CD8-positive, alpha-beta memory T cell (primary cell): ENCODE results near the gene SYT2. TPM values are rescaled to one million over a fixed set of nuclear protein-coding genes. Genes with fewer than 3 reads are reported as not detected.
"Not testable (repeated sequence)": the region's sequence is repeated elsewhere in the genome, so short reads cannot be mapped to it uniquely, and the experiment has no call there.

ENCODE experiments used
- CTCF ChIA-PET: fragments of 350-600 bp; sonication (Branson Sonifier 250); formaldehyde crosslinking; loops from one replicate; lab custom pipeline; 2021; ENCODE audit warnings: antibody characterized with exemption; lab: Charles Lee
- POLR2A ChIA-PET: fragments of 350-600 bp; sonication (Branson Sonifier 250); formaldehyde crosslinking; loops from one replicate; lab custom pipeline; 2021; ENCODE audit warnings: antibody characterized with exemption; lab: Charles Lee
- DNase-seq, 5 donors: peaks; one replicate each; pipeline versions ENCODE4 v3.0.0 to v3.0.0-alpha.2; 2020 to 2022; ENCODE audit warnings: mixed read lengths in 1 of 5
- H3K27ac ChIP-seq: one replicate; pipeline ENCODE4 v1.7.0; 2013; ENCODE audit warnings: low read depth, mild to moderate bottlenecking, low read length, moderate library complexity
- H3K27me3 ChIP-seq: 2 replicates; pipeline ENCODE4 v1.7.0; 2013; ENCODE audit warnings: low read length, mild to moderate bottlenecking; ENCODE audit not compliant: insufficient read depth, poor library complexity, severe bottlenecking
- H3K36me3 ChIP-seq: 2 replicates; pipeline ENCODE4 v1.7.0; 2013; ENCODE audit warnings: mild to moderate bottlenecking, low read length, moderate library complexity; ENCODE audit not compliant: insufficient read depth
- H3K4me1 ChIP-seq: 2 replicates; pipeline ENCODE4 v1.7.0; 2013; ENCODE audit warnings: mild to moderate bottlenecking, low read length, moderate library complexity; ENCODE audit not compliant: insufficient read depth
- H3K4me3 ChIP-seq: 2 replicates; pipeline ENCODE4 v1.7.0; 2013; ENCODE audit warnings: mild to moderate bottlenecking, low read length
- H3K9me3 ChIP-seq: 2 replicates; pipeline ENCODE4 v1.7.0; 2013; ENCODE audit warnings: mild to moderate bottlenecking, low read length
- H3K27ac Mint-ChIP-seq, 8 donors: one replicate each; pipeline ENCODE4 v1.8.0; 2020 to 2021; ENCODE audit warnings: mixed read lengths in 8 of 8, mild to moderate bottlenecking in 6 of 8, inconsistent platforms in 3 of 8, moderate library complexity in 3 of 8
- H3K27me3 Mint-ChIP-seq, 2 donors: one replicate each; pipeline ENCODE4 v1.8.0; 2020 to 2021; ENCODE audit warnings: mixed read lengths in 2 of 2, mild to moderate bottlenecking in 1 of 2, moderate library complexity in 1 of 2
- H3K36me3 Mint-ChIP-seq, 3 donors: one replicate each; pipeline ENCODE4 v1.8.0; 2020 to 2021; ENCODE audit warnings: mixed read lengths in 3 of 3, inconsistent platforms in 1 of 3, mild to moderate bottlenecking in 1 of 3
- H3K4me1 Mint-ChIP-seq, 3 donors: one replicate each; pipeline ENCODE4 v1.8.0; 2020 to 2021; ENCODE audit warnings: mixed read lengths in 3 of 3, inconsistent platforms in 1 of 3, mild to moderate bottlenecking in 1 of 3
- H3K4me3 Mint-ChIP-seq, 7 donors: one replicate each; pipeline ENCODE4 v1.8.0; 2020 to 2021; ENCODE audit warnings: mixed read lengths in 7 of 7, mild to moderate bottlenecking in 6 of 7, moderate library complexity in 4 of 7, inconsistent platforms in 2 of 7
- H3K9me3 Mint-ChIP-seq, 5 donors: one replicate each; pipeline ENCODE4 v1.8.0; 2020 to 2022; ENCODE audit warnings: mixed read lengths in 5 of 5, mild to moderate bottlenecking in 3 of 5, moderate library complexity in 2 of 5, inconsistent platforms in 1 of 5
- polyA plus RNA-seq: library from polyadenylated mRNA; unstranded; fragments of 300-500 nt; fragmentation: Illumina TruSeq; gene quantifications from one replicate; pipeline ENCODE4 v1.2.3, GENCODE V29; 2021
- total RNA-seq, 2 experiments: library from RNA; stranded (reverse); gene quantifications; one replicate each; pipeline ENCODE4 v1.2.3, GENCODE V29; 2021

Gene SYT2
- not detected for total RNA-seq
- polyA plus RNA-seq: not detected

- Histone ChIP-seq H3K36me3 (no peaks in the 10 kb centered on the region), H3K9me3 (no peaks in the 10 kb centered on the region), H3K4me3 (no peak within 1 kb of the TSS), H3K27ac (no peak within 1 kb of the TSS), H3K27me3 (peaks cover 39% of the 10 kb centered on the region), H3K4me1 (no peaks in the 10 kb centered on the region)
- POLR2A ChIA-PET: interaction anchor here (0.6 kb wide), 1 partner anchor 267 kb away, joined by 3 read pairs; no protein-coding TSS in a partner anchor
- DNase-seq: no peak
- Mint-ChIP-seq H3K27me3 (peaks cover 41 to 72% of the 10 kb centered on the region in 2 donors), H3K4me1 (peaks cover 0 to 4% (median 0%) of the 10 kb centered on the region in 3 donors), H3K36me3 (no peaks in the 10 kb centered on the region), H3K27ac (peak within 1 kb of the TSS in 1 of 8 donors; percentile 65), H3K4me3 (peak within 1 kb of the TSS in 1 of 7 donors; percentile 32), H3K9me3 (no peaks in the 10 kb centered on the region)
- CTCF ChIA-PET: interaction anchor here (1.8 kb wide), 1 partner anchor 9 kb away, joined by 6 read pairs; no protein-coding TSS in a partner anchor
These were observed at the start of gene SYT2 for GRCh38 chr1:202710070-202711045. SYT2 (minus strand) TSS chr1:202710454; CDS start chr1:202605772, 104,682 bp downstream.

DNA sequence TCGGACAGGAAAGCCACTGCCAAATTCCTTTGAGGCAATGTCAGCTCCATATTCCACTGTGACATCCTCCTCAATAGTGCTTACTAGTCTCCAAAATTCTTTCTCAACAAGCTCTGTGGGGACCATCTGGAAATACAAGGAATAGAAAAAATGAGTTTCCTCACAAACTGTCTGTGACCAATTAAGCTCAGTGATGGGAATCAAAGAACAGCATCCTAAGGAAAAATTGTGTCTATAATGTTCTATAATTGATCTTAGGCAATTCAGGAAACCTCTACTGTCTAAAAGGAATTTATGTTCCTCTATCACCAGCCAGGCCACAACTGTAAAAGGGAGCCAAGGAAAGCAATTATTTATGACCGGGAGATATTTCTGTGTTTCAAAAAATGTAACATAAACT is 46.1 kb upstream of the SYT2 start:
- peaks cover 8 to 80% (median 16%) of the 10 kb centered on the region in 3 donors for H3K36me3 Mint-ChIP-seq
- DNase-seq: no peak

GRCh38 chr1:202754293-202754692 is 44.0 kb upstream of the SYT2 start:
- Mint-ChIP-seq H3K27me3 (no peaks in the 10 kb centered on the region), H3K4me1 (no peaks in the 10 kb centered on the region), H3K27ac (no peak overlapping the region), H3K9me3 (no peaks in the 10 kb centered on the region), H3K36me3 (peaks cover 10 to 86% (median 16%) of the 10 kb centered on the region in 3 donors), H3K4me3 (no peak overlapping the region)
- CTCF ChIA-PET: no interaction called here
- Histone ChIP-seq H3K27me3 (no peaks in the 10 kb centered on the region), H3K36me3 (peaks cover 45% of the 10 kb centered on the region), H3K27ac (no peak overlapping the region), H3K4me3 (no peak overlapping the region), H3K4me1 (no peaks in the 10 kb centered on the region), H3K9me3 (no peaks in the 10 kb centered on the region)
- no peak for DNase-seq
- POLR2A ChIA-PET: no interaction called here

More for the DNA sequence above, 46.1 kb upstream of the SYT2 start:
- no peaks in the 10 kb centered on the region for H3K9me3 ChIP-seq
- no peaks in the 10 kb centered on the region for H3K27me3 Mint-ChIP-seq
- ChIA-PET CTCF (no interaction called here), POLR2A (no interaction called here)
- H3K27ac ChIP-seq: no peak overlapping the region
- no peak overlapping the region for H3K4me3 ChIP-seq
- H3K9me3 Mint-ChIP-seq: no peaks in the 10 kb centered on the region
- H3K4me3 Mint-ChIP-seq: no peak overlapping the region
- H3K27ac Mint-ChIP-seq: no peak overlapping the region
- peaks cover 39% of the 10 kb centered on the region for H3K36me3 ChIP-seq
- no peaks in the 10 kb centered on the region for H3K27me3 ChIP-seq
- H3K4me1 Mint-ChIP-seq: no peaks in the 10 kb centered on the region
- H3K4me1 ChIP-seq: no peaks in the 10 kb centered on the region

GRCh38 chr1:202752774-202753173 is 42.5 kb upstream of the SYT2 start:
- Mint-ChIP-seq H3K27ac (peak overlapping the region in 2 of 8 donors; percentile 26 to 74), H3K4me1 (no peaks in the 10 kb centered on the region), H3K4me3 (no peak overlapping the region), H3K36me3 (peaks cover 13 to 89% (median 16%) of the 10 kb centered on the region in 3 donors), H3K9me3 (no peaks in the 10 kb centered on the region), H3K27me3 (no peaks in the 10 kb centered on the region)
- peaks cover 53% of the 10 kb centered on the region for H3K36me3 ChIP-seq
- H3K27me3 ChIP-seq: no peaks in the 10 kb centered on the region
- H3K9me3 ChIP-seq: no peaks in the 10 kb centered on the region
- H3K4me1 ChIP-seq: no peaks in the 10 kb centered on the region
- DNase-seq: no peak
- ChIA-PET POLR2A (no interaction called here), CTCF (no interaction called here)
- no peak overlapping the region for H3K27ac ChIP-seq
- H3K4me3 ChIP-seq: no peak overlapping the region

- H3K27me3 Mint-ChIP-seq: no peaks in the 10 kb centered on the region
- POLR2A ChIA-PET: no interaction called here
- peak in 1 of 5 donors; percentile 2 for DNase-seq
These were observed 40.5 kb upstream of the SYT2 start for GRCh38 chr1:202750761-202751160.

GRCh38 chr1:202750024-202750423 is 39.8 kb upstream of the SYT2 start:
- Mint-ChIP-seq H3K36me3 (peaks cover 13 to 82% (median 21%) of the 10 kb centered on the region in 3 donors), H3K4me1 (no peaks in the 10 kb centered on the region), H3K27ac (no peak overlapping the region), H3K4me3 (no peak overlapping the region), H3K9me3 (no peaks in the 10 kb centered on the region), H3K27me3 (no peaks in the 10 kb centered on the region)
- Histone ChIP-seq H3K4me3 (no peak overlapping the region), H3K27ac (no peak overlapping the region), H3K4me1 (no peaks in the 10 kb centered on the region), H3K27me3 (no peaks in the 10 kb centered on the region), H3K9me3 (no peaks in the 10 kb centered on the region), H3K36me3 (peaks cover 51% of the 10 kb centered on the region)
- no peak for DNase-seq
- ChIA-PET CTCF (interaction anchor here (1.8 kb wide), 1 partner anchor 58 kb away, joined by 4 read pairs; the partner anchor contains the start of gene KDM5B), POLR2A (no interaction called here)

More at GRCh38 chr1:202750761-202751160, 40.5 kb upstream of the SYT2 start:
- Mint-ChIP-seq H3K9me3 (no peaks in the 10 kb centered on the region), H3K4me3 (no peak overlapping the region), H3K4me1 (no peaks in the 10 kb centered on the region), H3K36me3 (peaks cover 8 to 82% (median 24%) of the 10 kb centered on the region in 3 donors), H3K27ac (no peak overlapping the region)
- CTCF ChIA-PET: interaction anchor here (0.6 to 1.8 kb wide), 6 partner anchors 58 to 249 kb away, joined by 3 to 7 read pairs (median 4); partner anchors contain the start of gene KDM5B
- Histone ChIP-seq H3K27ac (no peak overlapping the region), H3K9me3 (no peaks in the 10 kb centered on the region), H3K4me3 (no peak overlapping the region), H3K36me3 (peaks cover 51% of the 10 kb centered on the region), H3K27me3 (no peaks in the 10 kb centered on the region), H3K4me1 (no peaks in the 10 kb centered on the region)

DNA sequence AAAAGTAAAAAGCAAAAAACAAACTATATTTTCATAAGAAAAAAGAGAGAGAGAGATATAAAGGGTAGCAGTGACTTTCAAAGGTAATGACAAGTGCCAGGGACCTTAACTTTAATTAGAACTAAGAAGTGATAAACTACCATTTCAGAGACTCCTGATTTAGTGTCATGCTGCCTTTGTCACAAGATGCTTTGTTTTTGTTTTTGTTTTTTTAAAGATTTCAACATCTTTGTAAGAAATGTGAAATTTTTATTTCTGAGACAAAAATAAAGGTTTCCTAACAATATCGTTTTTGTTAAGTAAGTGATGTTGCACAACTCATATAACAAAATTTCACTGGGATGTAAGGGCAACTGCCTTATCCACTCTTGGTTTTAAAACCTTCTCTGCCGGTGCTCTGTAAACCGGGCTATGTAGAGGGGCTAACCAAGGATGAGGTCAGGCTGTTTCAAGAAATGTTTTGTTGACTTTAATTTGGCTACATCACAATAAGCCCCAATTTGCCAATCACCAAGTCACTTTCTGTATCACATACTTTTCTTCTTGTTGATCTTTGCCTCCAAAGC is 35.2 kb upstream of the SYT2 start:
- DNase-seq: no peak
- Mint-ChIP-seq H3K36me3 (peaks cover 19 to 85% (median 34%) of the 10 kb centered on the region in 3 donors), H3K27ac (no peak overlapping the region), H3K9me3 (peaks cover 0 to 2% (median 0%) of the 10 kb centered on the region in 5 donors), H3K4me1 (no peaks in the 10 kb centered on the region), H3K4me3 (no peak overlapping the region), H3K27me3 (no peaks in the 10 kb centered on the region)
- peaks cover 59% of the 10 kb centered on the region for H3K36me3 ChIP-seq
- ChIA-PET POLR2A (no interaction called here), CTCF (no interaction called here)
- no peaks in the 10 kb centered on the region for H3K4me1 ChIP-seq
- no peaks in the 10 kb centered on the region for H3K27me3 ChIP-seq
- H3K4me3 ChIP-seq: no peak overlapping the region
- no peak overlapping the region for H3K27ac ChIP-seq
- no peaks in the 10 kb centered on the region for H3K9me3 ChIP-seq

DNA sequence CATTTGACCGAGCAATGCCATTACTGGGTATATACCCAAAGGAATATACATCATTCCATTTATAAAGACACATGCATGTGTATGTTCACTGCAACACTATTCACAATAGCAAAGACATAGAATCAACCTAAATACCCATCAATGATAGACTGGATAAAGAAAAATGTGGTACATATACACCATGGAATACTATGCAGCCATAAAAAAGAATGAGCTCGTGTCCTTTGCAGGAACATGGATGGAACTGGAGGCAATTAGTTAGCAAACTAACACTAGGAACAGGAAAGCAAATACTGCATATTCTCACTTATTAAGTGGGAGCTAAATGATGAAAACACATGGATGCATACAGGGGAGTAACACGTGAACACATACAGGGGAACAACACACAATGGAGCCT is 34.5 kb upstream of the SYT2 start:
- H3K9me3 ChIP-seq, H3K9me3 Mint-ChIP-seq, H3K4me1 ChIP-seq, H3K27me3 Mint-ChIP-seq, CTCF ChIA-PET, H3K4me1 Mint-ChIP-seq, H3K27ac ChIP-seq, POLR2A ChIA-PET, H3K27me3 ChIP-seq, H3K4me3 Mint-ChIP-seq, H3K4me3 ChIP-seq, DNase-seq: not testable (repeated sequence)
- peaks cover 59% of the 10 kb centered on the region for H3K36me3 ChIP-seq
- peaks cover 19 to 79% (median 34%) of the 10 kb centered on the region in 3 donors for H3K36me3 Mint-ChIP-seq
- peak overlapping the region in 1 of 8 donors; percentile 19 for H3K27ac Mint-ChIP-seq
